SK-N-SH treated with all-trans-retinoic acid at 6 μM for 48 hours (cell line): ENCODE measurements around the gene SMC4.
"Not testable (repeated sequence)": the region's sequence is repeated elsewhere in the genome, so short reads cannot be mapped to it uniquely, and the experiment has no call there.

Experiments used
- ATAC-seq: fragments of 200-7000 bp; cut with Tn5 transposase; 3 replicates; pipeline ENCODE4 v1.9.1; 2020; ENCODE audit warnings: mild to moderate bottlenecking, moderate library complexity
- ARNTL ChIP-seq: fragments of 450-650 bp; formaldehyde crosslinking; IDR thresholded peaks from 2 replicates; pipeline ENCODE4 v1.5.0; 2020; ENCODE audit warnings: low read depth, mild to moderate bottlenecking, moderate library complexity, borderline replicate concordance
- BACH2 ChIP-seq: fragments of 250-450 bp; sonication (Bioruptor Pico); IDR thresholded peaks from 2 replicates; pipeline ENCODE4 v1.9.0; 2021; ENCODE audit warnings: mild to moderate bottlenecking, borderline replicate concordance
- CREB5 ChIP-seq: fragments of 250-450 bp; sonication (Bioruptor Pico); IDR thresholded peaks from 2 replicates; pipeline ENCODE4 v1.5.1; 2020; ENCODE audit warnings: low read depth, mild to moderate bottlenecking, moderate library complexity
- CSDC2 ChIP-seq: fragments of 250-450 bp; sonication (Bioruptor Pico); IDR thresholded peaks from 2 replicates; pipeline ENCODE4 v1.5.0; 2020; ENCODE audit warnings: mild to moderate bottlenecking, moderate library complexity
- CSRNP3 ChIP-seq: fragments of 250-450 bp; sonication (Bioruptor Pico); IDR thresholded peaks from 2 replicates; pipeline ENCODE4 v1.5.1; 2021; ENCODE audit warnings: mild to moderate bottlenecking, moderate library complexity
- ESRRG ChIP-seq: fragments of 250-450 bp; sonication (Bioruptor Pico); IDR thresholded peaks from 2 replicates; pipeline ENCODE4 v1.6.1; 2021; ENCODE audit warnings: mild to moderate bottlenecking
- GLIS3 ChIP-seq: fragments of 250-450 bp; sonication (Bioruptor Pico); IDR thresholded peaks from 2 replicates; pipeline ENCODE4 v1.5.0; 2020; ENCODE audit warnings: mild to moderate bottlenecking, moderate library complexity
- ISL1 ChIP-seq: fragments of 250-450 bp; sonication (Bioruptor Pico); IDR thresholded peaks from 2 replicates; pipeline ENCODE4 v2.1.2; 2022; ENCODE audit warnings: mild to moderate bottlenecking, moderate library complexity
- OSR1 ChIP-seq: fragments of 250-450 bp; sonication (Bioruptor Pico); IDR thresholded peaks from 2 replicates; pipeline ENCODE4 v1.8.0; 2022; ENCODE audit warnings: moderate library complexity, mild to moderate bottlenecking, inconsistent platforms
- PATZ1 ChIP-seq: fragments of 250-450 bp; sonication (Bioruptor Pico); IDR thresholded peaks from 2 replicates; pipeline ENCODE4 v1.8.0; 2020; ENCODE audit warnings: mild to moderate bottlenecking, moderate library complexity, borderline replicate concordance
- POU6F1 ChIP-seq: fragments of 250-450 bp; sonication (Bioruptor Pico); IDR thresholded peaks from 2 replicates; pipeline ENCODE4 v1.8.0; 2021; ENCODE audit warnings: low read depth, mild to moderate bottlenecking, moderate library complexity, borderline replicate concordance
- PPARA ChIP-seq: fragments of 250-450 bp; sonication (Bioruptor Pico); IDR thresholded peaks from 2 replicates; pipeline ENCODE4 v1.5.0; 2020; ENCODE audit warnings: mild to moderate bottlenecking, borderline replicate concordance
- RARB ChIP-seq: fragments of 250-450 bp; sonication (Bioruptor Pico); IDR thresholded peaks from 2 replicates; pipeline ENCODE4 v1.8.0; 2021; ENCODE audit warnings: mild to moderate bottlenecking, moderate library complexity
- SNAI2 ChIP-seq: fragments of 250-450 bp; sonication (Bioruptor Pico); IDR thresholded peaks from 2 replicates; pipeline ENCODE4 v1.5.0; 2020; ENCODE audit warnings: mild to moderate bottlenecking, moderate library complexity
- TCF4 ChIP-seq: fragments of 250-450 bp; sonication (Bioruptor Pico); IDR thresholded peaks from 2 replicates; pipeline ENCODE4 v1.8.0; 2021; ENCODE audit warnings: mild to moderate bottlenecking, moderate library complexity, borderline replicate concordance
- TOX ChIP-seq: fragments of 250-450 bp; sonication (Bioruptor Pico); IDR thresholded peaks from 2 replicates; pipeline ENCODE4 v1.8.0; 2021; ENCODE audit warnings: mild to moderate bottlenecking, moderate library complexity, borderline replicate concordance
- TSHZ2 ChIP-seq: fragments of 250-450 bp; sonication (Bioruptor Pico); IDR thresholded peaks from 2 replicates; pipeline ENCODE4 v1.5.0; 2020; ENCODE audit warnings: mild to moderate bottlenecking, moderate library complexity
- ZC3H10 ChIP-seq: fragments of 250-450 bp; sonication (Bioruptor Pico); IDR thresholded peaks from 2 replicates; pipeline ENCODE4 v1.5.1; 2021; ENCODE audit warnings: mild to moderate bottlenecking, moderate library complexity
- ZNF565 ChIP-seq: fragments of 450-650 bp; formaldehyde crosslinking; conservative IDR thresholded peaks from 2 replicates; pipeline ENCODE4 v1.5.0; 2020; ENCODE audit warnings: low read depth, mild to moderate bottlenecking, moderate library complexity
- ZNF8 ChIP-seq: fragments of 450-650 bp; formaldehyde crosslinking; IDR thresholded peaks from 2 replicates; pipeline ENCODE4 v1.5.0; 2020; ENCODE audit warnings: mild to moderate bottlenecking, moderate library complexity

The SMC4 gene

GRCh38 chr3:160399125-160400029, at the start of gene SMC4, which contains the start of gene IFT80:
SMC4 (plus strand) TSS chr3:160399650; CDS start chr3:160400827, 1,177 bp downstream.
IFT80 (minus strand) TSS chr3:160399225; CDS start chr3:160384600, 14,625 bp downstream.
- TF ChIP-seq GLIS3 (CRISPR knock-in tag) (no peak), ARNTL (no peak)
- TF ChIP-seq, all 23 proteins: peak for 0
- peak; percentile 89 for ATAC-seq

- no peak for ATAC-seq
- TF ChIP-seq CSDC2 (CRISPR knock-in tag) (no peak), OSR1 (CRISPR knock-in tag) (no peak), ISL1 (CRISPR knock-in tag) (no peak), ARNTL (no peak), TCF4 (CRISPR knock-in tag) (no peak), CREB5 (CRISPR knock-in tag) (no peak), PATZ1 (CRISPR knock-in tag) (no peak), BACH2 (CRISPR knock-in tag) (no peak), RARB (CRISPR knock-in tag) (no peak), ZNF565 (CRISPR knock-in tag) (no peak), CSRNP3 (CRISPR knock-in tag) (no peak), GLIS3 (CRISPR knock-in tag) (no peak), SNAI2 (CRISPR knock-in tag) (no peak), TOX (CRISPR knock-in tag) (no peak), ESRRG (CRISPR knock-in tag) (no peak), PPARA (CRISPR knock-in tag) (no peak)
Observed at GRCh38 chr3:160355826-160356225, 43.6 kb upstream of the SMC4 start.

GRCh38 chr3:160362896-160363295, 36.6 kb upstream of the SMC4 start:
- ATAC-seq, result not testable (repeated sequence)

- no peak for ATAC-seq
- TF ChIP-seq CREB5 (CRISPR knock-in tag) (no peak), OSR1 (CRISPR knock-in tag) (no peak), PPARA (CRISPR knock-in tag) (no peak), ZNF8 (CRISPR knock-in tag) (no peak), TSHZ2 (CRISPR knock-in tag) (no peak), POU6F1 (no peak), GLIS3 (CRISPR knock-in tag) (no peak), ISL1 (CRISPR knock-in tag) (no peak), TOX (CRISPR knock-in tag) (no peak), ARNTL (no peak), ZC3H10 (CRISPR knock-in tag) (no peak), CSRNP3 (CRISPR knock-in tag) (no peak)
Observed at GRCh38 chr3:160365869-160366522, 33.5 kb upstream of the SMC4 start.
